HG02623 (cell line): ENCODE results near the gene MBD2.

Experiments
- ATAC-seq: cut with Tn5 transposase; IDR thresholded peaks from one replicate; pipeline ENCODE4 v1.9.1; 2021; ENCODE audit warnings: moderate library complexity; ENCODE audit not compliant: unreplicated experiment

Gene MBD2

GRCh38 chr18:54203914-54204313 is 20.6 kb downstream of the MBD2 start:
- peak; percentile 62 for ATAC-seq

GRCh38 chr18:54202851-54203250 is 21.6 kb downstream of the MBD2 start:
- no peak for ATAC-seq

GRCh38 chr18:54197747-54198411 is 26.6 kb downstream of the MBD2 start:
- no peak for ATAC-seq

DNA sequence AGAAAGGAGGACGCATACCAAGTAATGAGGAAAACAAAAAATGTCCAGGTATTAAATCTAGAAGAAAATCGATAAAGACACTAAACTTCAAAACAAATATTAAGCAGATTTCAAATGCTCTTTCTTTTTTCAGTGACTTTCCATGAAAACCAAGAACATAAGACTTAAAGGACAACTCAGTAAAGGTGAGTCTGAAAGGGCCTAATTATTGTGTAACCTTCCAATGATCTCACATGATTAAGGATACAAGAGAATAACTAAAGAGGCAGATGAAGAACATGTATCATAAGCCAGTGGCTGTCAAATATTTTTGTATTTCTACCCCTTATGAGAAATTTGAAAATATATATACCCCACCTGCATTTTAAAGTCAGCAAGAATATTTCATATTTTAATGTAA is 30.7 kb downstream of the MBD2 start:
- no peak for ATAC-seq

DNA sequence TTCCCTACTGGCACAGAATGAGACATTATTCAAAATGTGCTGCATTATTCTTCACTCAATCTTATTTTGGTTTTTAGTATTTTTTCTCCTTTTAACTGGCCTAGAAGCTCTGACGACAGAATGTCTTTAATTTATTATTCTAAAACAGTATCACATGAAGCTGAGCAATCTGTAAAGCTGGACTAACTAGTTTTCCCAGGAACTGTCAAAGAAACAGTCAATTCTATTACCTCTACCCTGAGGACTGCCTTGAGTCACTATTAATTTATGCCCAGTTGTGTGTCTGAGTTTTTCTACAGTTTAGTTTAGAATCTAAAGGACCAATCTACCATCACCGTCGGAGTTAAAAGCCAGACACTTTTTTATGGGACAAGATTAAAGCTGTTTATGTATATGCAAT is 31.6 kb downstream of the MBD2 start:
- ATAC-seq = no peak

GRCh38 chr18:54192415-54192814 is 32.1 kb downstream of the MBD2 start:
- ATAC-seq = no peak

DNA sequence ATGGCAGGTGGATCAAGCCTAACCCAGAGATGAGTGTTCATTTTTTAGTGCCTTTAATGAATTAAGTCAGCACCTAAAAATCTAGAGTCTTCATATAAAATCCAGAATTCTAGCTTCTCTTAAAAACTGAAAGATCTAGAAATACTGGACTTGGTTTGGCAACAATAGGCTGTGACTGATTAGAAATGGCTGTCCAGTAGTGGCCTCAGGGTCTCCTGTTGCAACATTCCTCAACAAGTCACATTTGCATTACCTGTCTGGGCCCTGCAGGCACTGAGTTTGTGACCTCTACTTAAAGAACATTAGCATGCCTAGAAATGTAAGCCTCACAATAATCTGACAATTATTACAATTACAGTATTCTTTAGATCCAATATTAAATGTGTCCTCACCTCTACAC is 33.1 kb downstream of the MBD2 start:
- ATAC-seq = no peak

- no peak for ATAC-seq
Measured at GRCh38 chr18:54187372-54187771, 37.1 kb downstream of the MBD2 start.

- ATAC-seq = peak; percentile 43
Measured at GRCh38 chr18:54184836-54185235, 39.6 kb downstream of the MBD2 start.

DNA sequence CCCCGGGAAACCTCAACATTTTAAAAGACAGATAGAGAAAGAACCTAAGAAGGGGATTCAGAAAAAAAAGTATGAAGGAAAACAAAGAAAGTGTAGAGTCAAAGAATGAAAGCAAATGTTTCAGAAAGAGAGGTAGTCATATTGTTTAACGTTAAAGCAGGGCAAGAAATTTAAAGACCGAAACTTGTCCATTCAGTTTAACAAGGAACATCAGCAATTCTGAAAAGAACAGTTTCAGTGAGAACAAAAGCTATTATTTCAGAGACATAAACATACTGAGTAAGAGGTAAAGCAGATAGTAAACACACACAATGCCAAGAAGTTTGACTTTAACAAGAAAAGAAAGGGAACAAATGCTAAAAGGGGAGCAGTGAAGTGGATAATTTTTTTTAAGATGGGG is 41.1 kb downstream of the MBD2 start:
- ATAC-seq = no peak

GRCh38 chr18:54181856-54182602 is 42.4 kb downstream of the MBD2 start:
- ATAC-seq = peak; percentile 46

GRCh38 chr18:54173980-54174630 is 50.4 kb downstream of the MBD2 start:
- peak; percentile 66 for ATAC-seq

DNA sequence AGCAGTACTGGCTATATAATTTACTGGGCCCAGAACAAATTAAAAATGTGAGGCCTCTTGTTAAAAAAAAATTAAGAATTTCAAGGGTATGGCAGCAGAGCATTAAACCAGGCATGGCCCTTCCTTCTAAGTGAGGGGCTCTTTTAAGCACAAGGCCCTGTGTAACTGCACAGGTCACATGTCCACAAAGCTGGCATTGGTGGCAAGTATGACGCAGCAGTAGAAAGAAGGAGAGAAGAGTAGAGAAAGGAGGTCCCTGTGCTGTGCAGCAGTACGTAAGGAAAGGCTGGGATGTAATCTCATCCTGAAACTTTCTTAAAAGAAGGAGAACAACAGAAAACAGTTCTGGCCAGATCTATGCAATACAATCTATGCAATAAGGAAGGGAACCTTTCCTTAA is 51.2 kb downstream of the MBD2 start:
- ATAC-seq = no peak

DNA sequence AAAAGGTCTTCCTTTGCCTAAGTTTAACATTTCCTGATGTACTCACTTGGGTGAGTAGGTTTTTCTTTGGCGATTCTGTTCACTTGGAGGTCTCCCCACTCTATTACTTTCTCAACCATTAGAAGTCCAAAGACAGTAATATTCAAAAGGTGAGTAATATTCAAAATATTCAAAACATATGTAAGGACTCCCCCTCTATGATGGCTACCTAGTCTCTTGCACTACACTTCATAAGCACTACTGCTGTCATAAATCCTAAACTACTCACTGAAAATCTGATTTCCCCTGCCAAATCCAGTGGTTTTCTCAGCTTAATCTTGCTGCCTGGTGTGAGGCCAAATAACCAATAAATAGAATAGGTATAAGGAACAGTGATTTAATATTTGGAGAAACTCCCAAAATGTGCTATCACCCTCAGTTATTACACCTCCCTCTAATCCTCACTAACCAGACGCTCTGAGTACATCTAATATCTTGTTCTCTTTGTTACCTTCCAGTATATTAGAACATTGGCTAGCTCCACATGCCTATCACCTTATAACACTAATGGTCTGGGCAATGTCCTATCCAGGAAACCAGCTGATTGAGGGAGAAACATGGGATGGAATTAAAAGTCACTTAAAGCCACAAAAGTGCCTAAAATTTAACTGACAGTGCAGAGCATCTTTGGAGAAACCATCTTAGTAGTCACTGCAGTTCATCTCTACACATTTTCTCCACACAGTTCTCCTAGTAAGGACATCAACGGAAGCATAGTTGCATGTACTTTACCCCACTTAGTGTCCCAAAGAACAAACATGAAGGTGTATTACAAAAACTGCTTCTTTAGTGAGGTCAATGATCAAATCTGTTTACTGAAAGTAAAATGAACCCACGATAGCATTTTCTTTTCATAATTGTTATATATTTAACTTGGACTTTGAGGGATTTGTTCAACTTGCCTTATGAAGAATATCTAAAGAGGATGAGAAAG is 54.8 kb downstream of the MBD2 start:
- no peak for ATAC-seq

- no peak for ATAC-seq
Measured at GRCh38 chr18:54165450-54165849, 59.0 kb downstream of the MBD2 start.

GRCh38 chr18:54163453-54163852 is 61.0 kb downstream of the MBD2 start:
- no peak for ATAC-seq

GRCh38 chr18:54162431-54162830 is 62.0 kb downstream of the MBD2 start:
- ATAC-seq = no peak

DNA sequence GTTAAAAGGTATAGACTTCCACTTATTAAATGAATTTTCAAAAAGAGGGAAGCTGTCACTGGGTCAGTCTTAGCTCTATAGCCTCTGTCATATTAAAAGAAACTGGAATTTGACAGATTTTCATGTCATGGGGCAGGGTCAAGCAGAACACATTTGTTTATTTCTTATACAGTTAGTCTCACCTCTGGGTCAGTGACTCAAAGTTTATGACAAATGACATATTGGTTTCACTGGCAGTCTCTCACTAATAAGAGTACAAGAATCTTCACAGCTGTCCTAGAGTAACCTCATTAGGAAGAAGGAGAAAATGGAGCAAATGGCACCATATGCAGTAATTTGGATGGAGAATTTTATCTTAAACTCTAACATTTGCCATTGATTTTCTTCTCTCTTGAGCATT is 63.2 kb downstream of the MBD2 start:
- no peak for ATAC-seq

GRCh38 chr18:54159906-54160305 is 64.6 kb downstream of the MBD2 start:
- ATAC-seq = no peak

- ATAC-seq = no peak
Measured at GRCh38 chr18:54157646-54158385, 66.7 kb downstream of the MBD2 start.
